Fibroblast of lung (primary cell): Measurements from ENCODE around the gene CARD10.

Experiments used
- CTCF ChIP-seq, 2 donors: IDR thresholded peaks in 1 of 2; conservative IDR thresholded peaks in 1 of 2; 1 replicate in 1 of 2; 2 replicates in 1 of 2; pipeline ENCODE4 v1.5.1; 2011 to 2012; ENCODE audit warnings: low read length in 2 of 2, control low read depth in 1 of 2, inconsistent platforms in 1 of 2, low read depth in 1 of 2, mild to moderate bottlenecking in 1 of 2
- EZH2 ChIP-seq: IDR thresholded peaks from 2 replicates; pipeline ENCODE4 v1.5.1; 2012; ENCODE audit warnings: low read length, control low read depth, mild to moderate bottlenecking; ENCODE audit errors: missing control alignments

GRCh38 chr22:37486224-37486845, 32.9 kb downstream of the CARD10 start, which contains the start of gene MFNG:
- TF ChIP-seq CTCF (conservative IDR thresholded peaks at IDR 0.05 in 1 of 2, IDR thresholded peaks at IDR 0.05 in 1 of 2; ENCODE audit: low read depth in 1 of 2, low read length in 2 of 2) (peak in 1 of 2 donors; percentile 4), EZH2 (no peak)
